Panc1 (cell line): ENCODE measurements around the gene MGMT.

Source experiments
- CTCF ChIP-seq: fragments of 450-650 bp; IDR thresholded peaks from 2 replicates; pipeline ENCODE4 v1.5.1; 2017; ENCODE audit warnings: mild to moderate bottlenecking
- POLR2AphosphoS5 ChIP-seq: IDR thresholded peaks from 2 replicates; pipeline ENCODE4 v1.6.1; 2012; ENCODE audit warnings: mild to moderate bottlenecking, low read depth, low read length, moderate library complexity
- REST ChIP-seq, 2 experiments: IDR thresholded peaks; 2 replicates each; pipeline ENCODE4 v1.6.1; 2011 to 2012; ENCODE audit warnings: low read depth in 2 of 2, control low read depth in 1 of 2, low read length in 1 of 2, mild to moderate bottlenecking in 1 of 2, moderate library complexity in 1 of 2; ENCODE audit not compliant: insufficient read depth in 1 of 2

- TF ChIP-seq CTCF (no peak), REST (IDR thresholded peaks at IDR 0.05; ENCODE audit: insufficient read depth in 1 of 2, low read depth in 2 of 2, low read length in 1 of 2) (no peak), POLR2AphosphoS5 (no peak)
Observed at GRCh38 chr10:129581827-129582411, 114.9 kb downstream of the MGMT start.
